ENCODE measurements around the gene TLE4.

The TLE4 gene

DNA sequence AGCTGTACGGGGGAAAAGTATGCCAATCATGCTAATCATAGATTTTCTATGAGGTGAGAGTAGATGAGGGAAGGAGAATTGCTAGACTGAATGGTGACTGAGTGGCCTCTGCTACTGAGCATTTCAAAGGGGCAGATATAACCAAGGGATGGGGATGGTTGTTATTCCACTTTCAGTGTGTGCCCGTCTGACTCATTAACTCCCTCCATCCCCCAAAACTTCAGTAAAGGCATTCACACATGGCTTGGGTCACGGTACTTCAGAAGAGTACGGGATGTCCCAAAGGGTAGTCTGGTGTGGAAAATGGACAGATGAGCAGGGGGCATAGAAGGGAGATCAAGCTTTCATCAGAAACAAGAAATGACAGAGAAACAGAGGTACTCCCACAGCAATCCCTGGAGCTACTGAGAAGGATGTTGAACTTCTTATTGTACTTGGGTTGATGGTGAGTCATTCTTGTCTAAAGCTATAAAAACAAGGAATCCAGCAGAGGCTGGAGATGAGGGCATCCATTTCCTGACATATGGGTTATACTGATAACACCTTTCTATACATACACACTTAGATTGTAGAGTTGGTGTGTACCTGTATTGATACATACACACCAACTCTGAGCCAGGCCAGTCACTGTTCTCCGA is 8.9 kb upstream of the TLE4 start:
- H3K4me3 ChIP-seq (replicated peaks; ENCODE audit: low read depth, low read length), result no peak overlapping the region
- TF ChIP-seq, protein P1, sequence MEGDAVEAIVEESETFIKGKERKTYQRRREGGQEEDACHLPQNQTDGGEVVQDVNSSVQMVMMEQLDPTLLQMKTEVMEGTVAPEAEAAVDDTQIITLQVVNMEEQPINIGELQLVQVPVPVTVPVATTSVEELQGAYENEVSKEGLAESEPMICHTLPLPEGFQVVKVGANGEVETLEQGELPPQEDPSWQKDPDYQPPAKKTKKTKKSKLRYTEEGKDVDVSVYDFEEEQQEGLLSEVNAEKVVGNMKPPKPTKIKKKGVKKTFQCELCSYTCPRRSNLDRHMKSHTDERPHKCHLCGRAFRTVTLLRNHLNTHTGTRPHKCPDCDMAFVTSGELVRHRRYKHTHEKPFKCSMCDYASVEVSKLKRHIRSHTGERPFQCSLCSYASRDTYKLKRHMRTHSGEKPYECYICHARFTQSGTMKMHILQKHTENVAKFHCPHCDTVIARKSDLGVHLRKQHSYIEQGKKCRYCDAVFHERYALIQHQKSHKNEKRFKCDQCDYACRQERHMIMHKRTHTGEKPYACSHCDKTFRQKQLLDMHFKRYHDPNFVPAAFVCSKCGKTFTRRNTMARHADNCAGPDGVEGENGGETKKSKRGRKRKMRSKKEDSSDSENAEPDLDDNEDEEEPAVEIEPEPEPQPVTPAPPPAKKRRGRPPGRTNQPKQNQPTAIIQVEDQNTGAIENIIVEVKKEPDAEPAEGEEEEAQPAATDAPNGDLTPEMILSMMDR (IDR thresholded peaks at IDR 0.05; ENCODE audit: low read depth, low read length, missing control alignments), result no peak
- no peak for DNase-seq (ENCODE audit: extremely low read depth, low read depth)

DNA sequence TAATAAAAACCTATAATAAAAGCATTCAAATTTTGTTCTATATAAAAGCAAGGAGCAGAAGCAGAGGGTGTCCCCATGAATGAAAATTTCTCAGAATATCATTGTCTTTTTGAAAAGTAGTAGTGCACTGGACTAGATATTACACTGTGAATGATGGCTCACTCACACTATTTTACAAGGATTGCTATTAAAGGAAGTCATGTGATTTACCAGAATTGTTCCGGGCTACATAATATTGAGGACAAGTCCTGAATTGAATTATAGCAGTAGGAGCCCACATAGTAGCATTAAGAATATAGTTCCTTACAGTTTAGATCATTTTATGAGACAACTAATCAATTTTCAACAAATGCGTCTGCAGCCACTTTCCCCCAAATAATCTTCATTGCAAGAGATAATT is 7.7 kb upstream of the TLE4 start:
- no peak overlapping the region for H3K4me3 ChIP-seq (replicated peaks; ENCODE audit: low read depth, low read length)
- DNase-seq (ENCODE audit: extremely low read depth, low read depth), result no peak
- TF ChIP-seq, protein P1 (IDR thresholded peaks at IDR 0.05; ENCODE audit: low read depth, low read length, missing control alignments), result no peak

DNA sequence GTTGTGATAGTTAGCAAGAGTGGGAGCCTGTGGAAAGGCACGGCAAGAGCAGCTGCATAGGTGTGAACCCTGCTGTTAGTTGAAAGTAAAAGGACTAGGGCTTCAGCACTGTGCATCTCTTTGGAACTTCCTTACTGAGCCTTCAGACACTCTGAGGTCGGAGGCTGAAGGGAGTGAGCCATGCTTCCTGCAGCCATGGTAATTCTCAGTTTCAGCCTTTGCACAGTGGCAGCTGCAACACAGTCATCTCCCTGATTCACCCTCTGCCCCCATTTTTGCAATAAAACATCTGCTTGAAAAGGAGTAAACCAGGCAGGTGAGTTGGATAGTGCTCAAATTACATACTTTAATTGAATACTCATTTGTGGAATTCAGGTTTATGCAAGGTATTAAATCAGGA is 6.5 kb upstream of the TLE4 start:
- no peak for DNase-seq (ENCODE audit: extremely low read depth, low read depth)
- no peak overlapping the region for H3K4me3 ChIP-seq (replicated peaks; ENCODE audit: low read depth, low read length)
- TF ChIP-seq, protein P1 (IDR thresholded peaks at IDR 0.05; ENCODE audit: low read depth, low read length, missing control alignments), result no peak

DNA sequence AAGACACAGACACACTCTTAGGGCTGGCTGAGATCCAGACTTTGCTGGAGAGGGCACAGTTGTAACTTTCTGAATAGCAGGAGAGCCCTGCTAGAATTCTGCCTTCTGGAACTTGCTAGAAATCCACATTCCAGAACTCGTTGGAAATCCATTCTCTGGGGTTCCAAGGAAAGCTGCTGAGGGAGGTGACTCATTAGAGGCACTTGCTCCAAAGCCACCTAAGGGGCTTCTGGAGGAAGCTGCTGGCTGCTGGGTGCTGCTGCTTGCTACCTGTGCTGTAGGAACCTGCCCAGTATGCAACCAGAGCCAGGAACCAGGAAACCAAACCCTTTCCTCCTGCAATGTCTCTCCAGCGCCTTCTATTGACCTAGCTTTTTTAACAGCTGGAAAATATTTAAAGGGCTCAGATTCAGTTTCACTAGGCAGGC is 4.1 kb upstream of the TLE4 start:
- DNase-seq (ENCODE audit: extremely low read depth, low read depth), result no peak
- no peak overlapping the region for H3K4me3 ChIP-seq (replicated peaks; ENCODE audit: low read depth, low read length)
- TF ChIP-seq, protein P1 (IDR thresholded peaks at IDR 0.05; ENCODE audit: low read depth, low read length, missing control alignments), result peak; percentile 15

DNA sequence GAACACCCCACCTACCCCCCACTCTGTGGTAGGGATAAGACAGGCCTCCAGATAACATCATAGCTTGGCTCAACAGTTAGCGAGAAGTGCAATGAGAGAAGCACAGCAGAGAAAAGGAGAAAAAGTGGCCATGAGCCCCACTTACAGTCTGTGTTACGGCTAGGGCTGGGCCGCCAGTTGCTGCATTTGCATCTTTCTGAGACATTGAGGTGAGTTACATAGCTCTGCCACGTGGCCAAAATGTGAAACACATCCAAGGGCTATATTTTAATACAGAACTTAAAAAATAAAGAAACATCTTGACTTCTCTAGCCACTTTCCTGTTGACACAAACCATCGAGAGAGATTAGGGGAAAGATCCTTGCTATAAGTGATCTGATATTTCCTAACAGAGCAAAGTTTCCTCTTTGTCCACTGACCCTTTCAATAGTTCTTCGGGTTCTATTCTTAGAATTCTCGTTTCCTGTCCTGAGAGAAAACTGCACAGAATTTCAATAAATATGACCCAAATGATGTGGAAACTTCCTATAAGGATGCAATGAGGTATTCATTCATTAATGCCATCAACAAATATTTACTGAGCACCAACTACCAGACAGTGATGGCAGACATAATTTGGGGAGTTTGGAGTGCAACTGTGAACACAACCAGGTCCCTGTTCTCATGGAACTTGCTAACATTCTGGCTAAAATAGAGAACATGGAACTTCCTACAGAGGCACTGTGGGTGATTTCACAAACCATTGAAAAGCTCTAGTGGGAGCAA is 3.2 kb upstream of the TLE4 start:
- DNase-seq (ENCODE audit: extremely low read depth, low read depth), result no peak
- no peak overlapping the region for H3K4me3 ChIP-seq (replicated peaks; ENCODE audit: low read depth, low read length)
- TF ChIP-seq, protein P1 (IDR thresholded peaks at IDR 0.05; ENCODE audit: low read depth, low read length, missing control alignments), result no peak

DNA sequence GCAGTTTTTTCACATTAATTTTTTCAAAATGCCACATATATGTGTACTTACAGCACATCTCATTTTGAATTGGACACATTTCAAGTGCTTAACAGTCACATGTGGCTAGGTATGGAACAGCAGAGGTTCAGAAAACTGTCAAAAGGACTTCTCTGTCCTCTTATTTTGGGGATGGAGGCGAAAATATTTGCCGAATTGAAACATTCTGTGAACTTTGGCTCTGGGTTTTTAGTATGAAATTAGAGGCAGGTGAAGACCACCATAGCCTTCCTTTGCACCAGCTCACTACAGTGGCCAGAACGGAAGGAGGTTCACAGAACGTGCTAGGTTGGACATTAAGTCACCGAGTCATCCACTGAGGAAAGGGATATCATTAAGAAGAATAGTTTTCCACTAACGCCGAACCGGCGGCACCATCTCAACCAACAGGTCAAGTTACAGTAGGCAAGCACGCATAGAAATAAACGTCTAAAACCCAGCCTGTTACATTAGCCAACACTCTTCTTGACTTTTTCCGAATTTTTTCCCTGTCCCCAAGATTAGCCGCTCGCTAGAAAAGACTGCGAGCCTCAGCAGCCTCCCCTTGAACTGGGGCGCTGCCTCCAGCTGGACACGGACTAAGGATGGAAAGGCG is 1.8 kb upstream of the TLE4 start:
- TF ChIP-seq, protein P1 (IDR thresholded peaks at IDR 0.05; ENCODE audit: low read depth, low read length, missing control alignments), result no peak
- no peak for DNase-seq (ENCODE audit: extremely low read depth, low read depth)
- peak overlapping the region; percentile 56 for H3K4me3 ChIP-seq (replicated peaks; ENCODE audit: low read depth, low read length)

All from HFF-Myc (cell line).